ENCODE data around the gene CAPS2.

GRCh38 chr12:75294797-75295196, 35.3 kb downstream of the CAPS2 start:
- TF ChIP-seq CTCF (IDR thresholded peaks at IDR 0.05 in 2 of 3, conservative IDR thresholded peaks at IDR 0.05 in 1 of 3; ENCODE audit: control insufficient read depth in 2 of 3, extremely low read depth in 1 of 3, insufficient read depth in 1 of 3, low read depth in 3 of 3, low read length in 3 of 3) (no peak), ZNF274 (IDR thresholded peaks at IDR 0.05; ENCODE audit: insufficient read depth, insufficient read length) (no peak)
